Measurements from ENCODE around the gene TMOD2. TPM values are rescaled to one million over a fixed set of nuclear protein-coding genes. Genes with fewer than 3 reads are reported as not detected.
"Not testable (repeated sequence)": the region's sequence is repeated elsewhere in the genome, so short reads cannot be mapped to it uniquely, and the experiment has no call there.

TMOD2 gene
- polyA plus RNA-seq, 3 donors = 4.3 to 5.2 (median 4.4) TPM

DNA sequence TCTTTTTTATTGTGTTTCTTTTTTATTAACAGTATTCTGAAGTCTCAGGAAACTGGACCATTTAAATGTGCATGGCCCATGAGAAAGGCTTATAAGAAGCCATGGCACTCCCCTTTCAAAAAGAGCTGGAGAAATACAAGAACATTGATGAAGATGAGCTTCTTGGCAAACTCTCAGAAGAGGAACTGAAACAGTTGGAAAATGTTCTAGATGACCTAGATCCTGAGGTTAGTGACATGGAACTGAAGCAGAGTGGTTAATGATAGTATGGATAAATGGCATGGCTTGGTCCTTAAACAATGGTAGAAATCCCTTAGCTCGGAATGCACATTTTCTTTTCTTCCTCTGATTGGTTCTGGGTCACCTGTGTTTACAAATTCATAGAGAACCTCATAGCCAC is 14.9 kb downstream of the TMOD2 start:
- DNase-seq = no peak

DNA sequence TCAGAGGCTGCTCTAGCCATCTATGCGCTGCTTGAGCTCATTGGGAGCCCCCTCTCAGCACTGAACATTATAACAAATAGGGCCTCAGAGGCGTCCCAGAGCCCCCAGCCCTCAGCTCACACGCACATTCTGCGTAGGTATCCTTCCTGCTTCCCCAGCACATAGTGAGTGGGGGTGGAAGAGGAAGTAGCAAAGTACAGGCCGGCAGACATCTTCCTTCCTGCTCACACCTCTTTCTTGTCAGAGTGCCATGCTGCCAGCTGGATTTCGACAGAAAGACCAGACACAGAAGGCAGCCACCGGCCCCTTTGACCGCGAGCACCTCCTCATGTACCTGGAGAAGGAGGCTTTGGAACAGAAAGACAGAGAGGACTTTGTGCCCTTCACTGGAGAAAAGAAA is 16.6 kb downstream of the TMOD2 start:
- no peak for DNase-seq

DNA sequence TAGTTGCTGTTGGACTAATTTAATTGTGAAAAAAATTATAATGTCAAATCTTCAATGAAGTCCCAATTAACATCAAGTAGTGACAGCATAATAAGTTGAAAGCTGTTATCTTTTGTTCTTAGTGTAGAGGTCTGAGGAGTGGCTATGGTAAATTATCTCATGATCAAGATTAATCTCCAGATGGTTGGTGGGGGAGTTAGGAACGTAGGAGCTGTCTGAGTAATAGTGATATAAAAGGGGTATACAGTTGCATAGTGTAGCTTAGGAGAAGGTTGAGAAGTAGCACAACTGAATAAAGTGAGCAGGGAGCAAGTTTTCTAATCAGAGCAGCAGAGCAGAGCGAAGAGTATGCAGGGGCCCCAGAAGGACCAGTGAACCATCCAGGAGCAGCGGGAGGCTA is 19.5 kb downstream of the TMOD2 start:
- DNase-seq = no peak

DNA sequence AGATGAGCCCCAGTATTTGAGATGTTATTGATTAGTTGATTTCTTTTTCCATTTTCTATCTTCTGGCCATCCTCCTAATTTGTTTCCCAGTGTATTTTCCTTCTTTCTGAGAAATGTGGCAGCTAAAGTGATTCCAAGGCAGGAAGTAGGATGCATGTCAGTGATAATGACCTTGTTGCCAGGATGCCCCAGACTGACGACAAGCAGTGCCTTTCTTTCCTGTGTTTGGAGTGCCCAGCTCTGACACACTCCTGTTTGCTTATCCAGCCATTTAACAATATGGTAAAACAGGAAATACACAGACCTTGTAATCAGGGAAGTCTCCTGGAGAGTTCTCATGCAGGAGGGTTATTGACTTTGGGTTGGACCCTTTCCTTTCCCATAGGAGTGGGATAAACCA is 20.4 kb downstream of the TMOD2 start:
- DNase-seq = no peak

DNA sequence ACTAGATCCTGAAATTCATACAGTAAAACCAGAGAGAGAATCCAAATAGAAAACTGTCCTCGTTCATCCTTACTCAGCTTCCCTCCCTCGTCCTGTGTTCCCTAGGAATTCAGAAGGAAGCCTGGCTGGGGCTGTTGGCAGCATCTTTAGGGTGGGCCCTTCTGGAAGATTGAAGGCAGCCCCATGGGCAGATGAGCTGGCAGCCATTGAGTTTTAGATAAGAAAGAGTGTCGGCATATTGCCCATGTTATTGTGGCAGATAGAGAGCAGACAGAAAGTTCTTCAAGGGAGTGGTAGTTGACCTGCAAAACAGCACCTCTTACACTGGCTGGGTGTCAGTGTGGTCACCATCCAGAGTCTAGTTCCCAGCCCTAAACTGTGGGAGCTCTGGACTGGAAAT is 23.5 kb downstream of the TMOD2 start:
- no peak for DNase-seq

DNA sequence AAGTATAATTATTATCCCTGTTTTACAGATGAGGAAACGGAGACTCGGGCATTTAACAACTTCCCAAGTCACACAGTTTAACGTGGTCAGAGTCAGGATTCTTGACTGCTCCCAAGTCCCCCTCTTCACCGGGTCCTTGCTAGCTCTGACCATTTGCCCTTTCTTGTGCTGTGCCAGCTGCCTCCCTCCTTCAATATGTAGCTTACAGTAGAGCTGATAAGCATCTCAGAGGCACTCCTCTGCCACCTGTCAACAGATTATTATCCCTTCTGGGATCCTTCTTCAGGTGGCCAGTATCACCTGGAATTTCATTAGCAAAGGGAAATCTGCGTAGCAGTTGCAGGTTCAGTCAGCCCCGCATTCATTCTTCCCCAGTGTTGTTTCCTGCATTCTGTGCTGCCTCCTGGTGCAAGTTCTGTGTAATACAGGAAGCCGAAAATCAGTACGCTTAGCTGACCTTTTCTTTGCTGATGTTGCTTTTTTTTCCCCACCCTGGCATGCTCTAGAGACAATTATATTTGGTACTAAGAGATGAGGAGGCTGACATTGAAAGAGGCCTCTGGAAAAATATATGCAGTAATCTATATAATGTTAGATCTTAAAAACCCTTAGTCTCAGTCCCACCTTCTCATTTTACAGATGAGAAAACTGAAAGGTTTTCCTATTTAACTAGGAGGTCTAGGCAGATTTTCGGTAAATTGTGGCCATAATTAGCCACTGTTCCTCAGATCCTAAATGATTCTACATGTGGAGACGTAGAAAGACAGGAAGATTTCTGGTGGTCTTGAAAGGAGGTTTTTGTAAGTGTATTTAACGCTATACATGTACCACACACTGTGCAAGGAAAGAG is 24.8 kb downstream of the TMOD2 start:
- DNase-seq = peak; percentile 36

DNA sequence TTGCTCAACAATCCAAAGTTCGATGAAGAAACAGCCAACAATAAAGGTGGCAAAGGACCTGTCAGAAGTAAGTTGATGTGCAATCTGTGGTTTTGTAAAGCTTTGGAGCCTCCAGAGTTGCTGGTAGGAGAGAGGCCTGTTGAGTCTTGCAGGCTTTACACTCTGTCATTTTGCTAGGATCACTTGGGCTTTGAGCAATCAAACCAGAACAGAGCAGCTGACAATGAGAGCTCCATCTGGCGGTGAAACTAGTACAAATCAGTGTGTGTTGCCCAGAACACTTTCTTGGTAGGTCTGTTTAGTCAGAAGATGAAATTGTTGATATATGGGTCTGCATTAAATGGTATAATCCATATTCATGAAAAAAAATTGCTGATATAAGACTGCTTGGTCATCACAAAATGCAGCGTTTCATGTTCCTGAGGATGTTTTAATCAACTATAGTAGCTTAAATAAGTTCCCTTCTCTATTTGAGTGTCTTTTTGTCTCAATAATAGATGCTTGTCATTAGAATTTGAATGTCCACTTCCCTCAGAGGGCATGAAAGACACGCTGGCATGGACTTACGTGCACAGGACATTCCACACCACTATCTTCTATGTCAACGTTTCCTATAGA is 25.7 kb downstream of the TMOD2 start:
- peak; percentile 76 for DNase-seq

DNA sequence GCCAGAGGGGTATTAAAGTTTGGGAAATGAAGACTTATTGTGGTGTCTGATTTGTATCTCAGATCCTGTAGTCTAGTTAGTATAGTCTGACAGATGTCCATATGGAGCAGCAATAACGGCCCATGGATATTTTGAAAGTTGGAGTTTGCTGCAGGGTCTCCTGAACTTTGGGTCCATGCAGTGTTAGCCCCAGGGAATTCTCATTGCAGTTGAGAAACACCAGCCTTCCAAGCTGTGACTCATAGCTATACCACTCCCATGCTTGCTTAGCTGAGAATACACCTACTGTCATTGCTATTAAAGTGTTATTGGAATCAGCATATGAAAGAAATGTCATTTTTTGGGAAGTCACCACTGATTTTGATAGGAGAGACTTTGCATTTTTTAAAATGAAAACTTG is 29.2 kb downstream of the TMOD2 start:
- DNase-seq = no peak

DNA sequence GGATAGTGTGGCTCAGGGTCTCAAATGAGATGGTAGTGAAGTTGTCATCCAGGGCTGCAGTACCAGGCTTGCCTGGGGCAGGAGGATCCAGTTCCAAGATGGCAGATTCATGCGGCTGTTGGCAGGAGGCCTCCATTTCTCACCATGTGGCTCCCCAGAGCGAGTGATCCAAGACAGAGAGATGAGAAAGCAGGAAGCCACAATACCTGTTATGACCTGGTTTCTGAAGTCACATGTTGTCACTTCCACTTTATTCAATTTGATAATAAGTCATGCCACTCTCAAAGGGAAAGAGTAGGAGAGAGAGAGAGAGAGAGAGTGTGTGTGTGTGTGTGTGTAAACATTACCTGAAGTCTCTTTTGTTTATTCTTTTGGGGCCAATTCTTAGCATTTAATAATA is 30.1 kb downstream of the TMOD2 start:
- no peak for DNase-seq

DNA sequence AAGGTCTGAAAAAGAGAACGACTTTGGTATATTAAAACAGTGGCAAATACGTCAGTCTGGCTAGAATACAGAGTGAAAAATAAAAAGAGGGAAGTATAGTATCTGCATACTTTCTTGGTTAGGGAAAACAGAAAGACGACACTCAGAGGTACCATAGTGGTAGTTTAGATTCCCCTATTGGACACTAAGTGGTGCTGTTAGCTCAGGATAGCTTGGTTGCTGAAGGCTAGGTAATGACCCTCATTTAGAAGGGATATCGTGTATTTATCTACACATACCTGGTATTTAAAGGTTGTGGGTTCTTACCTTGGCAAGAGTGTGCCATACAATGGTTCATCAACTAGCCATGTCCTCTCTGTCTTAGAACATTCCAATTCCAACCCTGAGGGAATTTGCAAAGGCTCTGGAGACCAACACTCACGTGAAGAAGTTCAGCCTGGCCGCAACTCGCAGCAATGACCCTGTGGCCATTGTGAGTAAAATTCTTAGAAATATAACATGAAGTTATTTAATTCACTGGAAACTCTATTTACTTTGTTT is 31.0 kb downstream of the TMOD2 start:
- DNase-seq = no peak

DNA sequence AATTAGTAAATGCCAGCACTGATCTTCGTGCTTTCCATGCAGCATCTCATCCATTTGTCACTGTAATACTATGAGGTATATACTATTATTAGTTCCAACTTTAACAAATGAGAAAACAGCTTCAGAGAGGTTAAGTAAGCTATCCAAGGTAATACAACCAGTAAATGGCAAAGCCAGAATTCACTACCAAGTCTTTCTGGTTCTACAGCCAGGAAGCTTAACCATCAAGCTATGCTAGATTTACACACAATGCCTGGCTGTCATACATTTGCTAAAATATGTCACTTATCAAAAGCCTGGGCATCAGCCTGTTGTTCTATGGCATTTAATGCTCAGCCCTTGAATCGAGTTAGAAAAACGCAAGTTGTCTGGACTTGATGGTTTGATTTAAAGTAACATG is 32.6 kb downstream of the TMOD2 start:
- DNase-seq = no peak

DNA sequence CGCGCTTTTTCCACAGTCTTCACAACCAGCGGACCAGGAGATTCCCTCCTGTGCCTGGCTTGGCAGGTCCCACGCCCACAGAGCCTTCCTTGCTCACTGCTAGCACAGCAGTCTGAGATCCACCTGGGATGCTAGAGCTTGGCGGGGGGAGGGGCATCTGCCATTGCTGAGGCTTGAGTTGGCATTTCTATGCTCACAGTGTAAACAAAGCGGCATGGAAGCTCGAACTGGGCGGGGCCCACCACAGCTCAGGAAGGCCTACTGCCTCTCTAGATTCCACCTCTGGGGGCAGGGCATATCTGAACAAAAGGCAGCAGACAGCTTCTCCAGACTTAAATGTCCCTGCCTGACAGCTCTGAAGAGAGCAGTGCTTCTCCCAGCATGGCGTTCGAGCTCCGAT is 35.7 kb downstream of the TMOD2 start:
- not testable (repeated sequence) for DNase-seq

DNA sequence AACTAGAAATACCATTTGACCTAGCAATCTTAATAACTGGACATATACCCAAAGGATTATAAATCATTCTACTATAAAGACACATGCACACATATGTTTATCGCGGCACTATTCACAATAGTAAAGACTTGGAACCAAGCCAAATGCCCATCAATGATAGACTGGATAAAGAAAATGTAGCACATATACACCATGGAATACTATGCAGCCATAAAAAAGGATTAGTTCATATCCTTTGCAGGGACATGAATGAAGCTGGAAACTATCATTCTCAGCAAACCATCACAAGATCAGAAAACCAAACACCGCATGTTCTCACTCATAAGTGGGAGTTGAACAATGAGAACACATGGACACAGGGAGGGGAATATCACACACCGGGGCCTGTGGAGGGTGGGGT is 41.1 kb downstream of the TMOD2 start:
- DNase-seq = not testable (repeated sequence)

DNA sequence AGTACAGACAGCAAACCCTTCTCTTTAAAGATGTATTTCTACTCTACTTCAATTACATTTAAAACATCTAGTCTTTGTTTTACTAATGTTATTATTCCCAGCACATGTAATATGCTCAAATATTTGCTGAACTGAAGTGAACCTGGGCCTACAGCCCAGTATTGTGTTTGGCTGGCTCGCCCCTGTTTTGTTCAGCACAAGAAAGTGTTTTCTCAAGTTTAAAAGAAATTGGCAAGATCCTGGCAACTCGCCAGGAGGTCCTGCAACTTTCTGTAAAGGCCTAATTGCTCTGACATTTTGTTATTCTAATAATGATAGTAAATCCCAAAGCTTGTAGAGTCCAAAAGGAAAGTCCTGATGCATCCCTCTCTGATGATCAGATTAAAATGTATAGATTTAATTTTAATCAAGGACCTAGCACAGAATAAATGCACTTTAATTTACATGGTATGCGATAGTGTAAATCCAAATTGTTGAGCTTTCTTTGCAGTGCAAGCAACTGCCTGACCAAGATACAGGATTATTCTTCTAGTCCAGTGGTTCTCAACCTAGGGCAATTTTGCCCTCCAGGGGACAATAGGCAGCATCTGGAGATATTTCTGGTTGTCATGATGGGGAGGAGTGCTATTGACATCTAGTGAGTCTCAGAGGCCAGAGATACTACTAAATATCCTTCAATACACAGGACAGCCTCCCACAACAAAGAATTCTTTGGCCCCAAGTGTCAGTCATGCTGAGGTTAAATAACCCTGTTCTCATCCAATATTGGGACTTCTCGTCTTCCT is 42.3 kb downstream of the TMOD2 start:
- peak; percentile 28 for DNase-seq

DNA sequence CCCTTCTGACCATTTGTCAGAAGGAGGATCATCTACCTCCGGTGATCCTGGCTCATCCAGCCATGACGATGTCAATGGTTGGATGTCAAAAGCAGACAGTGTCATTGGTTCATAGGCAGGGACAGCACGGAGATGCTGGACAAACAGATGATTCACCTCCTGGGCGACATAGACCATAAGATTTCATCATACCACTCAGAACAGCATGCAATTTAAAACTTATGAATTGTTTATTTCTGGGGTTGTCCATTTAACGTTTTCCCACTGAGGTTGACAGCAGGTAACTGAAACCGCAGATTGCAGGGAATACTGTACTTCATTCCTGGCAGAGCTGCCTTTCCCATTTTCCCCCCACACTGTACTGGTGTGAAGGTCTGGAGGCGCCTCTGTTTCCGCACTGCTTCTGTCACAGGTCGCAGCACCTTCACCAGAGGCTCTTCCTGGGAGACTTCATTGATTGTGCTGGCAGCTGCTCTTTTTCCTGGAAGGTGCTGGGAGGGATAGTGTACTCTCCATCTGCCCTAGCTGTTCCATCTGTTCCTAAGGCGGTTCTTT is 45.5 kb downstream of the TMOD2 start:
- no peak for DNase-seq

DNA sequence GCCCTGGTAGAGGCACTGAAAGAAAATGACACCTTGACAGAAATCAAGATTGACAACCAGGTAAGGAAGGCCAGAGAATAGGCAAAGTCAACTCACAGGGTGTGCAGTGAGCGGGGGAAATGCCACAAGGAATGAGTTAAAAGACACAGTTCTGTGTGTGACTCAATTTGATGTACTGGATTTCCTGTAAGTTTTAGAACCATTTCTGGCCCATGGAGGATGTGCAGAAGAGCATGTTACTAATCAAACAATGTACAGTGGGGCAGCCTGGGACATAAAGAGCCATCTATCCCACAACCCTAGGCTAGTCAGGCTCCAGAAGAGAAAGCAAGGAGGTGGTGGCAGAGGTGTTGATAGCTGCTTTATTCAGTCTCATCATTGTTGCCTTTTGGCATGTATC is 46.9 kb downstream of the TMOD2 start:
- no peak for DNase-seq

DNA sequence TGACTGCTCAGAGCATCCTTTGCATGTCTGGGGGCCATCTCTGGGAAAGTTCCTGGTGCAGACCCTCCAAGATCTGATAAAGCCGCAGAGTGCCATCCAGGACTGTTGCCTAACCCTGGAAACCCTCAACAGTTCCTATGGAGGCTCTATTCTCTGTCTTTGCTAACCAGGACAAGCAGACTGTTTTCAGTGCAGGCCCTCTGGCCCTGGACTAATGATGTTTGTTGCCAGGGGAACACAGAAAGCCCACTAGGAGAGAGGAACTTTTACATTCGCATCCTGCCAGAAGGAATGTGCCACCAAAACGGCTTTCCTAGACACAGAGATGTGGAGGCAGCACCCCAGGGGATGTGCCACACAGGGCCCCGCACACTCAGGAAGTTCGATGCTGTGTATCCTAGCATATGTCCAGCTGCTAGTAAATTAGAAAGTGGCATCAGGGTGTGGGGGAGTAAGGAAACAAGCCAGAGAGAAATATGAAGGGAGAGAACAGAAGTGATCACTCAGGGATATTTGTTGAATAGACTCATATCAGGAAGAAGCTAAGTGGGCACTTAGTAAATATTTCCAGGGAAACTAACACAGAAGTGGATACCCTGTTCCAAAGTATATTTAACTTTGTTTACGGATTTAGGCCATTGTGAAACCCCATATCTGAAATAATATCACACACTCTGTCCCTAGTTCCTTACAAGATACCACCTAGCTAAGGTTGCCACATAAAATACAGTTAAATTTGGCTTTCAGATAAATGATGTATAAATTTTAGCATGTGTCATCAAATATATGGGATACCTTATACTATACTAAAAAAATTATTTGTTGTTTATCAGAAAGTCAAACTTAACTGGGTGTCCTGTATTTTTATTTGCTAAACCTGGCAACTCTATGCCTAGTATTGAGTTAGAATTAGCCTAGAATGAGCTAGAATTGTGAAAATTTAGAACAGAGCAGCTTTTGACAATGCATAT is 48.2 kb downstream of the TMOD2 start:
- DNase-seq = no peak

DNA sequence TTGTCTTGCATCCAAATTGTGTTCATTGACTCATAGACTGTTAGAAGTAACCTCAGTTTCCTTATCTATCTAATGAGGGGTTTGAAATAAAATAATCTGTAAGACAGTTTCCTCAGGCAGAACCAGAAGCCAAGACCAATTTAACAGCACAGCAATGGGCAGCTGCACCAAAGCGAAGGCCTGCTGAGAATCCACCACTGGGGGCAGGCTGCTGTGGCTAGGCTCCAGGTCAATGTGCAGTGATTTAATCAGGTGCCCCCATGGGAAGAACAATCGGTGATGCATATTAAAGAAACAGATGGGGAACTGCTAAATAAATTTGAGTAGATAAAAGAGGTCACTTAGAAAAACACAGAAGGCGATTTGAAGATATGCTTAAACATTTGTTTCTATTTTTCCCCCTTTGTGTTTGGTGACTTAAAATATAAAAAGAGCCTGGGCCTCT is 50.0 kb downstream of the TMOD2 start:
- DNase-seq = no peak

DNA sequence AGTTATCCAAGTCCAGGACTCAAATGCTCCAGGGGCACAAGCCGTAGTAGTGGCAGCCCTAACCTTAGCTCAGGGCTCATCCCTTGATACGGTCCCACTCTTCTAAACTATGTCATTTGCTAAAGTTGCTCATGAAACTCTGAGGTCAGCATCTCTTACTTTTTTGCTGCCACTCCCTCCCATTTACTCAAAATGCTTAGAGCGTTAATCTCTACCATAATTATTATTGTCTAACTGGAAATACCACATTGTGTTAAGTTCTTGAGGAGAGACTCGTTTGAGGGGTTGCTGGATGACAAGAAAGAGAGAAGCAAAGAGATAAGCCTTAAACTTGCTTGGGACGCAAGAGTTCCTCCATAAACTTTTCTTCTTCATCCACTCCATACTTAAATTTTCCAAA is 51.2 kb downstream of the TMOD2 start:
- DNase-seq = no peak

DNA sequence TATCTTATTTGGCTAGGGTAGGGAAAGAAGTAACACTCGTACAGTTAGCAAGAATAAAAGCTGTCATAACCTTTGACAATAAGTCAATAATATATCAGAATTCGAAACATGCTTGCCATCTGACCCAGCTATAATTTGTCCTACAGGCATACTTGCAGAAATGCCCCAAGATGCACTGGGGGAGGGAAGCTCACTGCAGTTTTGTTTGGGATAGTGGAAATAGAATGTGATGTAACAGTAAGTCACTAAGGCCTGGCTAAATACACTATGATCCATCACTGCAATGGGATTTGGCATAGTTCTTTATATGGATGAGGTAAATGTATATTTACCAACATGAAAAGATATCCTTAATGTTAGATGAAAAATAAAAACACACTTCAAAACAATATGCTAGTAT is 52.6 kb downstream of the TMOD2 start:
- DNase-seq = no peak

DNA sequence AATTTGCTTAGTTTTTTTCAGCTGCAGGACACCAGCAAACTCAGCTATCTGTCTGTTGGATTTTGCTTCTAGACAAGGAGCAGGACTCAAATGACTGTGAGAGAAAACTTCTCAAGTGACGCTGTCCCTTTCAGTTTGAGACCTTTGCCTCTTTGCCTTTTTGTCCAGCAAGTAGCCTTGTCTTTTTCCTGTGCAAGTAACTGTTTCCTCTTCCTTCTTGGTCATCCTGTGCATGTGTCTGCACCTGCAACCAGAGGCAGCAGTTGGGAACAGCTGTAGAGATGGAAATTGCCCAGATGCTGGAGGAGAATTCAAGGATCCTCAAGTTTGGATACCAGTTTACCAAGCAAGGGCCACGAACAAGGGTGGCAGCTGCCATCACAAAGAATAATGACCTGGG is 54.7 kb downstream of the TMOD2 start:
- DNase-seq = no peak

Measured in renal pelvis (tissue), 4 donors.